Endothelial cell of umbilical vein (primary cell): ENCODE results near the gene CDH23. TPM values are rescaled to one million over a fixed set of nuclear protein-coding genes. Genes with fewer than 3 reads are reported as not detected.

Source experiments
- BruUV-seq: library from RNA; stranded (reverse); fragments of 400-500 nt; replicated peaks from 2 replicates; lab custom pipeline; 2021; lab: Mats Ljungman, UMichigan
- CTCF ChIA-PET: fragments of 300-600, 350-600 bp; sonication (Branson Sonifier 250); formaldehyde crosslinking; loops from one replicate; lab custom pipeline; 2021; ENCODE audit warnings: antibody characterized with exemption, inconsistent platforms; lab: Charles Lee
- POLR2A ChIA-PET: fragments of 300-600, 350-600 bp; sonication (Branson Sonifier 250); formaldehyde crosslinking; loops from one replicate; lab custom pipeline; 2021; ENCODE audit warnings: antibody characterized with exemption, inconsistent platforms; lab: Charles Lee
- DNase-seq: peaks from one replicate; pipeline ENCODE4 v3.0.0-alpha.2; 2011; ENCODE audit warnings: low read depth, low spot score
- FAIRE-seq: peaks from 2 replicates; lab custom pipeline; 2011; peaks lifted over from hg19 to GRCh38; lab: Jason Lieb, UNC
- H2AFZ ChIP-seq: 2 replicates; pipeline ENCODE4 v1.6.0; 2012; ENCODE audit warnings: low read depth, low read length, control low read depth, inconsistent platforms
- H3K27ac ChIP-seq: 2 replicates; pipeline ENCODE4 v1.5.1; 2011; ENCODE audit warnings: low read depth, mild to moderate bottlenecking, control low read depth, low read length, moderate library complexity; ENCODE audit not compliant: insufficient read depth
- H3K27me3 ChIP-seq, 2 experiments: 2 replicates each; pipeline versions ENCODE4 v1.6.0 to v1.6.1; 2011; ENCODE audit warnings: low read length in 2 of 2, mixed read lengths in 1 of 2; ENCODE audit not compliant: control insufficient read depth in 2 of 2, insufficient read depth in 2 of 2
- H3K36me3 ChIP-seq, 2 experiments: 2 replicates in 1 of 2; 3 replicates in 1 of 2; pipeline ENCODE4 v1.5.1; 2011; ENCODE audit warnings: low read length in 2 of 2, mild to moderate bottlenecking in 1 of 2, moderate library complexity in 1 of 2; ENCODE audit not compliant: control insufficient read depth in 2 of 2, insufficient read depth in 2 of 2; ENCODE audit errors: extremely low read depth in 1 of 2
- H3K4me1 ChIP-seq: 3 replicates; pipeline ENCODE4 v1.5.1; 2011; ENCODE audit warnings: mild to moderate bottlenecking, low read length; ENCODE audit not compliant: control insufficient read depth, insufficient read depth; ENCODE audit errors: extremely low read depth
- H3K4me2 ChIP-seq: 2 replicates; pipeline ENCODE4 v1.6.1; 2011; ENCODE audit warnings: low read length, control low read depth, mixed read lengths; ENCODE audit not compliant: insufficient read depth
- H3K4me3 ChIP-seq, 3 experiments: fragments of 200-600 bp in 1 of 3; sonication (generic), shearing (Covaris generic) in 1 of 3; replicated peaks in 1 of 3; 2 replicates each; pipeline ENCODE4 v1.5.1; 2011 to 2016; ENCODE audit warnings: control low read depth in 3 of 3, low read length in 3 of 3, mild to moderate bottlenecking in 2 of 3, inconsistent platforms in 1 of 3, low read depth in 1 of 3, moderate library complexity in 1 of 3; ENCODE audit not compliant: insufficient read depth in 1 of 3
- H3K79me2 ChIP-seq: 2 replicates; pipeline ENCODE4 v1.6.0; 2012; ENCODE audit warnings: low read length, inconsistent platforms; ENCODE audit not compliant: control insufficient read depth, insufficient read depth
- H3K9ac ChIP-seq: replicated peaks from 2 replicates; pipeline ENCODE3; 2011; ENCODE audit warnings: low read length, control low read depth; ENCODE audit not compliant: insufficient read depth; ENCODE audit errors: extremely low read depth
- H3K9me1 ChIP-seq: replicated peaks from 3 replicates; pipeline ENCODE4 v1.6.0; 2011; ENCODE audit warnings: mild to moderate bottlenecking, low read length; ENCODE audit not compliant: control insufficient read depth, insufficient read depth; ENCODE audit errors: extremely low read depth
- H3K9me3 ChIP-seq: replicated peaks from 2 replicates; pipeline ENCODE4 v1.5.1; 2012; ENCODE audit warnings: low read length, inconsistent platforms; ENCODE audit not compliant: control insufficient read depth, insufficient read depth
- H4K20me1 ChIP-seq: replicated peaks from 2 replicates; pipeline ENCODE3; 2011; ENCODE audit warnings: mild to moderate bottlenecking, low read length; ENCODE audit not compliant: control insufficient read depth, insufficient read depth; ENCODE audit errors: extremely low read depth
- EZH2 ChIP-seq: IDR thresholded peaks from 2 replicates; pipeline ENCODE4 v1.6.1; 2012; ENCODE audit warnings: borderline replicate concordance, low read depth, mild to moderate bottlenecking, moderate library complexity, low read length, inconsistent platforms; ENCODE audit not compliant: severe bottlenecking
- FOS ChIP-seq: IDR thresholded peaks from 2 replicates; pipeline ENCODE4 v1.6.1; 2011; ENCODE audit warnings: mild to moderate bottlenecking, low read length, moderate library complexity, borderline replicate concordance; ENCODE audit not compliant: insufficient read depth
- GATA2 ChIP-seq: IDR thresholded peaks from 2 replicates; pipeline ENCODE4 v1.7.0; 2011; ENCODE audit warnings: low read depth, mild to moderate bottlenecking, moderate library complexity, mixed read lengths, low read length; ENCODE audit not compliant: insufficient read length, insufficient read depth
- JUN ChIP-seq: IDR thresholded peaks from 2 replicates; pipeline ENCODE4 v1.6.1; 2011; ENCODE audit warnings: borderline replicate concordance, low read depth; ENCODE audit not compliant: insufficient read length, insufficient read depth
- MYC ChIP-seq: IDR thresholded peaks from one replicate; pipeline ENCODE4 v1.6.1; 2011; ENCODE audit warnings: mild to moderate bottlenecking, low read depth, low read length
- POLR2A ChIP-seq: IDR thresholded peaks from 2 replicates; pipeline ENCODE4 v1.6.1; 2012; ENCODE audit warnings: low read depth, mild to moderate bottlenecking, control low read depth, low read length
- POLR2AphosphoS5 ChIP-seq: IDR thresholded peaks from 2 replicates; pipeline ENCODE4 v1.6.1; 2012; ENCODE audit warnings: low read depth, mild to moderate bottlenecking, control low read depth, low read length, moderate library complexity; ENCODE audit not compliant: insufficient read depth
- dilution Hi-C: fragments of 300-500 bp; cut with MboI; formaldehyde crosslinking; loops from one replicate; pipeline ENCODE4 v1.15.0; 2019; ENCODE audit warnings: low sequenced_read_pairs; ENCODE audit not compliant: extremely low pct_ligation_motif_present
- intact Hi-C: fragments of 100-400 bp; cut with micrococcal nuclease; formaldehyde crosslinking; loops from one replicate; pipeline ENCODE4 v1.10.0; 2022
- polyA plus RNA-seq, 4 experiments: library from polyadenylated mRNA; depleted of rRNA in 3 of 4; stranded (reverse) in 3 of 4; unstranded in 1 of 4; fragments of >200 nt; gene quantifications; 2 replicates each; pipeline versions ENCODE4 v1.2.1 to v1.2.3, GENCODE V29; 2011 to 2012; ENCODE audit warnings: missing spikeins in 1 of 4
- total RNA-seq: library from RNA; stranded (reverse); gene quantifications from 2 replicates; pipeline ENCODE4 v1.2.3, GENCODE V29; 2021
- TF ChIP-seq, protein P1 (sequence below): IDR thresholded peaks from 2 replicates; pipeline ENCODE4 v1.6.1; 2011; ENCODE audit not compliant: insufficient read depth, insufficient read length
- TF ChIP-seq, protein P2 (sequence below), 2 donors: IDR thresholded peaks; 1 replicate in 1 of 2; 2 replicates in 1 of 2; pipeline ENCODE4 v1.5.1; 2011; ENCODE audit warnings: low read length in 2 of 2, mild to moderate bottlenecking in 2 of 2, moderate library complexity in 2 of 2, control low read depth in 1 of 2, inconsistent platforms in 1 of 2, low read depth in 1 of 2; ENCODE audit not compliant: insufficient read depth in 1 of 2; ENCODE audit errors: extremely low read depth in 1 of 2

The CDH23 gene
- total and polyA plus RNA-seq, 2 donors (not counting 3 experiments of a cell fraction or from before 2014, with no cell fraction given) = not detected

DNA sequence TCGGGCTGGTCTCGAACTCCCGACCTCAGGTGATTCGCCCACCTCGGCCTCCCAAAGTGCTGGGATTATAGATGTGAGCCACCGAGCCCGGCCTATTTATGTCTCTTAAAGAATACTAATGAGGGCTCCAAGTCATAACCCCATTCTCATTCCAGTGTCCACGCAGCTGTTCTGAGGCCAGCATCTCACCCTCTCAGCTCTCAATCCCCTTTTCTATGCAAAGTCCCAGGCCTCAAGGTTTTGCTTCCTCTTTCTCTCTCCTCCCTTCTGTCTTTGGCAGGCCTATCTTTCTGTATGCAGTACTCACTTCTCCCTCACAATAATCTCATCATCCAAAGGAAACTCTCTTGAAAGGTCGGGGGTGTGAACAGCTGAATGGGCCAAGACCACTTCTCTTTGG lies 404.6 kb downstream of the CDH23 start:
- Histone ChIP-seq H3K4me1 (peaks cover 6% of the 10 kb centered on the region), H3K79me2 (no peaks in the 10 kb centered on the region), H3K9me3 (no peaks in the 10 kb centered on the region), H3K9ac (no peak overlapping the region), H2AFZ (no peak overlapping the region), H4K20me1 (no peaks in the 10 kb centered on the region), H3K4me3 (no peak overlapping the region), H3K36me3 (no peaks in the 10 kb centered on the region), H3K4me2 (no peak overlapping the region), H3K27me3 (peaks cover 0 to 2% of the 10 kb centered on the region in 2 experiments), H3K9me1 (no peaks in the 10 kb centered on the region), H3K27ac (no peak overlapping the region)
- DNase-seq (no peak), FAIRE-seq (no peak)
- dilution Hi-C loops (no loop called here), intact Hi-C loops (no loop called here)
- TF ChIP-seq POLR2A = no peak
- TF ChIP-seq GATA2 = no peak
- no peak for TF ChIP-seq MYC
- TF ChIP-seq JUN = no peak
- TF ChIP-seq, protein P1, sequence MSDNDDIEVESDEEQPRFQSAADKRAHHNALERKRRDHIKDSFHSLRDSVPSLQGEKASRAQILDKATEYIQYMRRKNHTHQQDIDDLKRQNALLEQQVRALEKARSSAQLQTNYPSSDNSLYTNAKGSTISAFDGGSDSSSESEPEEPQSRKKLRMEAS = no peak
- TF ChIP-seq EZH2 = no peak
- ChIA-PET POLR2A (no interaction called here), CTCF (no interaction called here)
- BruUV-seq = no TSS peak

DNA sequence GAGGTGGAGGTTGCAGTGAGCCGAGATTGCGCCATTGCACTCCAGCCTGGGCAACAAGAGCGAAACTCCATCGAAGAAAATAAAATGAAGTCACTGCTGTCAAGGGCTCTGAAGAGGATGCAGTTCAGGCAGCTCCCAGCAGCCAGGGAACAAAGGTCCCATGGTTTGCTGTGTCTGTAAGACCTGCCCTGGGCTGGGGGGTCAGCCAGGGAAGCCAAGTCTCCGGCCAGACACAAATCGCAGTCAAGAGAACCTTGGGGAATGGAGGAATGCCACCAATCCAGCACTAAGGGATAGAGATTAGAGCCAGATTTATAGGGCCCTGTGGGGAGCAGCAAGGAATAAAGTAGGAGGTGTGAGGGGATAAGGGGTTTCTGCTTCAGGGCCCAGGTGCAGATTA lies 405.5 kb downstream of the CDH23 start:
- dilution Hi-C loops = no loop called here
- Histone ChIP-seq H3K27ac (no peak overlapping the region), H3K9me1 (no peaks in the 10 kb centered on the region), H3K9ac (no peak overlapping the region), H3K4me1 (peaks cover 6% of the 10 kb centered on the region), H4K20me1 (no peaks in the 10 kb centered on the region), H3K4me2 (no peak overlapping the region), H3K27me3 (peaks cover 0 to 2% of the 10 kb centered on the region in 2 experiments), H3K79me2 (no peaks in the 10 kb centered on the region), H3K4me3 (no peak overlapping the region), H2AFZ (no peak overlapping the region), H3K9me3 (no peaks in the 10 kb centered on the region), H3K36me3 (no peaks in the 10 kb centered on the region)
- CTCF ChIA-PET = no interaction called here
- FAIRE-seq = no peak
- POLR2A ChIA-PET = no interaction called here
- intact Hi-C loops = no loop called here
- DNase-seq = no peak
- no TSS peak for BruUV-seq
- TF ChIP-seq POLR2A (no peak), GATA2 (no peak), FOS (no peak), POLR2AphosphoS5 (no peak), EZH2 (no peak), MYC (no peak), JUN (no peak)
- TF ChIP-seq, protein P1 = no peak
- TF ChIP-seq, protein P2, sequence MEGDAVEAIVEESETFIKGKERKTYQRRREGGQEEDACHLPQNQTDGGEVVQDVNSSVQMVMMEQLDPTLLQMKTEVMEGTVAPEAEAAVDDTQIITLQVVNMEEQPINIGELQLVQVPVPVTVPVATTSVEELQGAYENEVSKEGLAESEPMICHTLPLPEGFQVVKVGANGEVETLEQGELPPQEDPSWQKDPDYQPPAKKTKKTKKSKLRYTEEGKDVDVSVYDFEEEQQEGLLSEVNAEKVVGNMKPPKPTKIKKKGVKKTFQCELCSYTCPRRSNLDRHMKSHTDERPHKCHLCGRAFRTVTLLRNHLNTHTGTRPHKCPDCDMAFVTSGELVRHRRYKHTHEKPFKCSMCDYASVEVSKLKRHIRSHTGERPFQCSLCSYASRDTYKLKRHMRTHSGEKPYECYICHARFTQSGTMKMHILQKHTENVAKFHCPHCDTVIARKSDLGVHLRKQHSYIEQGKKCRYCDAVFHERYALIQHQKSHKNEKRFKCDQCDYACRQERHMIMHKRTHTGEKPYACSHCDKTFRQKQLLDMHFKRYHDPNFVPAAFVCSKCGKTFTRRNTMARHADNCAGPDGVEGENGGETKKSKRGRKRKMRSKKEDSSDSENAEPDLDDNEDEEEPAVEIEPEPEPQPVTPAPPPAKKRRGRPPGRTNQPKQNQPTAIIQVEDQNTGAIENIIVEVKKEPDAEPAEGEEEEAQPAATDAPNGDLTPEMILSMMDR (IDR thresholded peaks at IDR 0.05; ENCODE audit: extremely low read depth in 1 of 2, insufficient read depth in 1 of 2, low read depth in 1 of 2, low read length in 2 of 2) = no peak
